Neural cell (in vitro differentiated cells): ENCODE data around the gene TFR2. TPM values are rescaled to one million over a fixed set of nuclear protein-coding genes. Genes with fewer than 3 reads are reported as not detected.

Source experiments
- H2AFZ ChIP-seq: fragments of 200-600, 300-800 bp; sonication (generic), shearing (Covaris generic); 2 replicates; pipeline ENCODE4 v1.6.0; 2014; ENCODE audit warnings: low read depth, mild to moderate bottlenecking, antibody characterized with exemption, low read length, moderate library complexity
- H3F3A ChIP-seq: fragments of 200-600 bp; shearing (Covaris generic); 2 replicates; pipeline ENCODE4 v1.6.1; 2016; ENCODE audit warnings: mild to moderate bottlenecking, moderate library complexity, mixed read lengths, antibody characterized with exemption, low read length; ENCODE audit not compliant: insufficient read depth, poor library complexity, severe bottlenecking
- H3K27ac ChIP-seq: fragments of 200-600, 300-800 bp; sonication (generic), shearing (Covaris generic); 2 replicates; pipeline ENCODE4 v1.5.1; 2014; ENCODE audit warnings: mild to moderate bottlenecking, low read length, moderate library complexity
- H3K27me3 ChIP-seq: fragments of 300-800, 200-600 bp; sonication (generic), shearing (Covaris generic); 2 replicates; pipeline ENCODE4 v1.6.0; 2014; ENCODE audit warnings: mild to moderate bottlenecking, low read depth, low read length, moderate library complexity; ENCODE audit not compliant: insufficient read depth
- H3K36me3 ChIP-seq: fragments of 300-800, 200-600 bp; sonication (generic), shearing (Covaris generic); 2 replicates; pipeline ENCODE4 v1.5.1; 2014; ENCODE audit warnings: mild to moderate bottlenecking, antibody characterized with exemption, low read length, moderate library complexity; ENCODE audit not compliant: insufficient read depth
- H3K4me2 ChIP-seq: fragments of 300-800, 200-600 bp; sonication (generic), shearing (Covaris generic); 2 replicates; pipeline ENCODE4 v1.6.0; 2014; ENCODE audit warnings: mild to moderate bottlenecking, low read length
- H3K4me3 ChIP-seq: fragments of 300-800, 200-600 bp; sonication (generic), shearing (Covaris generic); 2 replicates; pipeline ENCODE4 v1.5.1; 2014; ENCODE audit warnings: mild to moderate bottlenecking, low read length, moderate library complexity
- H3K79me2 ChIP-seq: fragments of 200-600 bp; shearing (Covaris generic); replicated peaks from 2 replicates; pipeline ENCODE4 v1.6.0; 2014; ENCODE audit warnings: mild to moderate bottlenecking, low read length, moderate library complexity; ENCODE audit not compliant: insufficient read depth
- H3K9ac ChIP-seq: fragments of 300-800, 200-600 bp; sonication (generic), shearing (Covaris generic); 2 replicates; pipeline ENCODE4 v1.6.1; 2016; ENCODE audit warnings: mild to moderate bottlenecking, low read length, mixed read lengths
- H3K9me2 ChIP-seq: fragments of 200-600 bp; shearing (Covaris generic); 2 replicates; pipeline ENCODE4 v1.6.1; 2016; ENCODE audit warnings: mild to moderate bottlenecking, low read length, mixed read lengths; ENCODE audit not compliant: insufficient read depth
- H3K9me3 ChIP-seq: fragments of 200-600, 300-800 bp; sonication (generic), shearing (Covaris generic); 2 replicates; pipeline ENCODE4 v1.6.1; 2016; ENCODE audit warnings: mild to moderate bottlenecking, mixed run types, low read length, moderate library complexity, mixed read lengths
- H4K20me1 ChIP-seq: fragments of 200-600 bp; shearing (Covaris generic); 2 replicates; pipeline ENCODE4 v1.6.1; 2016; ENCODE audit warnings: mild to moderate bottlenecking, mixed run types; ENCODE audit not compliant: insufficient read depth
- EP300 ChIP-seq: fragments of 450-650 bp; conservative IDR thresholded peaks from 2 replicates; pipeline ENCODE4 v1.6.1; 2014; ENCODE audit warnings: antibody characterized with exemption, mild to moderate bottlenecking, moderate library complexity; ENCODE audit not compliant: poor library complexity, severe bottlenecking
- EZH2 ChIP-seq: fragments of 200-600, 300-800 bp; shearing (Covaris generic), sonication (generic); IDR thresholded peaks from 2 replicates; pipeline ENCODE4 v1.6.1; 2014; ENCODE audit warnings: antibody characterized with exemption, low read length, borderline replicate concordance, mild to moderate bottlenecking; ENCODE audit not compliant: insufficient read depth, poor library complexity, severe bottlenecking
- MXI1 ChIP-seq: fragments of 450-650 bp; conservative IDR thresholded peaks from 2 replicates; pipeline ENCODE4 v1.6.1; 2014; ENCODE audit warnings: antibody characterized with exemption, mild to moderate bottlenecking; ENCODE audit not compliant: poor library complexity, severe bottlenecking
- POLR2AphosphoS5 ChIP-seq: IDR thresholded peaks from 2 replicates; pipeline ENCODE4 v1.6.1; 2012
- RAD21 ChIP-seq: fragments of 450-650 bp; conservative IDR thresholded peaks from 2 replicates; pipeline ENCODE4 v1.6.1; 2014; ENCODE audit warnings: antibody characterized with exemption, mild to moderate bottlenecking, moderate library complexity
- SMC3 ChIP-seq: fragments of 450-650 bp; conservative IDR thresholded peaks from 2 replicates; pipeline ENCODE4 v1.6.1; 2014; ENCODE audit warnings: antibody characterized with exemption, mild to moderate bottlenecking, moderate library complexity; ENCODE audit not compliant: poor library complexity
- TAF1 ChIP-seq: IDR thresholded peaks from 2 replicates; pipeline ENCODE4 v1.6.1; 2012; ENCODE audit warnings: low read depth
- polyA plus RNA-seq: library from polyadenylated mRNA; depleted of rRNA; stranded (reverse); fragments of >200 nt; gene quantifications from 2 replicates; pipeline ENCODE4 v1.2.3, GENCODE V29; 2014
- TF ChIP-seq, protein P1 (sequence below): IDR thresholded peaks from 2 replicates; pipeline ENCODE4 v1.6.1; 2012; ENCODE audit warnings: borderline replicate concordance
- TF ChIP-seq, protein P2 (sequence below): fragments of 450-650 bp; IDR thresholded peaks from 2 replicates; pipeline ENCODE4 v1.5.1; 2014; ENCODE audit warnings: antibody characterized with exemption, mild to moderate bottlenecking, moderate library complexity; ENCODE audit not compliant: poor library complexity, severe bottlenecking

The TFR2 gene
- polyA plus RNA-seq, 1 donor from 2014 or later = 21.0 TPM

DNA sequence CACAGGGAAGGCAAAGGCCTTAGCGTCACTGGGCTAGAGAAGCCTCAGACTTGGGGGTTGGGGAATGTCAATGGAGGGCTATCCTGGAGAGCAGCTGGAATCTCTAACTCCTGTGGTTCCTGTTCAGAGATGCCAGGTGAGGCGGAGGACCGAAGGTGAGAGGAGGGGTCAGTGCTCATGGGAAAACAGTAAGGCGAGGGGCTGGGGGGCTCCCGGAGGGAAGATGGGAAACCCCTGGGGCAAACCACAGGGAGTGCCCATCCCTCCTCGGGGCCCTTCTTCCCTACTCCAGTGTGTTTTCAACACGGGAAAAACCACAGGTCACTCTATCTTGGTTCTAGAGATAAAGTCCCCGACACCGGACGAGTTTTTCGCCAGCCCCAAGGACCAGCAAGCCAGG lies 58.7 kb downstream of the TFR2 start:
- Histone ChIP-seq H3K9me3 (no peaks in the 10 kb centered on the region), H3K9me2 (no peaks in the 10 kb centered on the region), H3K4me3 (no peak overlapping the region), H3K9ac (no peak overlapping the region), H3F3A (no peaks in the 10 kb centered on the region), H3K4me2 (no peak overlapping the region), H4K20me1 (no peaks in the 10 kb centered on the region), H3K36me3 (no peaks in the 10 kb centered on the region), H2AFZ (no peak overlapping the region), H3K27ac (no peak overlapping the region), H3K79me2 (peaks cover 17% of the 10 kb centered on the region), H3K27me3 (no peaks in the 10 kb centered on the region)
- TF ChIP-seq RAD21 (no peak), MXI1 (no peak), SMC3 (no peak), EP300 (no peak), POLR2AphosphoS5 (no peak), TAF1 (no peak), EZH2 (no peak)
- TF ChIP-seq, protein P1, sequence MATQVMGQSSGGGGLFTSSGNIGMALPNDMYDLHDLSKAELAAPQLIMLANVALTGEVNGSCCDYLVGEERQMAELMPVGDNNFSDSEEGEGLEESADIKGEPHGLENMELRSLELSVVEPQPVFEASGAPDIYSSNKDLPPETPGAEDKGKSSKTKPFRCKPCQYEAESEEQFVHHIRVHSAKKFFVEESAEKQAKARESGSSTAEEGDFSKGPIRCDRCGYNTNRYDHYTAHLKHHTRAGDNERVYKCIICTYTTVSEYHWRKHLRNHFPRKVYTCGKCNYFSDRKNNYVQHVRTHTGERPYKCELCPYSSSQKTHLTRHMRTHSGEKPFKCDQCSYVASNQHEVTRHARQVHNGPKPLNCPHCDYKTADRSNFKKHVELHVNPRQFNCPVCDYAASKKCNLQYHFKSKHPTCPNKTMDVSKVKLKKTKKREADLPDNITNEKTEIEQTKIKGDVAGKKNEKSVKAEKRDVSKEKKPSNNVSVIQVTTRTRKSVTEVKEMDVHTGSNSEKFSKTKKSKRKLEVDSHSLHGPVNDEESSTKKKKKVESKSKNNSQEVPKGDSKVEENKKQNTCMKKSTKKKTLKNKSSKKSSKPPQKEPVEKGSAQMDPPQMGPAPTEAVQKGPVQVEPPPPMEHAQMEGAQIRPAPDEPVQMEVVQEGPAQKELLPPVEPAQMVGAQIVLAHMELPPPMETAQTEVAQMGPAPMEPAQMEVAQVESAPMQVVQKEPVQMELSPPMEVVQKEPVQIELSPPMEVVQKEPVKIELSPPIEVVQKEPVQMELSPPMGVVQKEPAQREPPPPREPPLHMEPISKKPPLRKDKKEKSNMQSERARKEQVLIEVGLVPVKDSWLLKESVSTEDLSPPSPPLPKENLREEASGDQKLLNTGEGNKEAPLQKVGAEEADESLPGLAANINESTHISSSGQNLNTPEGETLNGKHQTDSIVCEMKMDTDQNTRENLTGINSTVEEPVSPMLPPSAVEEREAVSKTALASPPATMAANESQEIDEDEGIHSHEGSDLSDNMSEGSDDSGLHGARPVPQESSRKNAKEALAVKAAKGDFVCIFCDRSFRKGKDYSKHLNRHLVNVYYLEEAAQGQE = no peak
- TF ChIP-seq, protein P2, sequence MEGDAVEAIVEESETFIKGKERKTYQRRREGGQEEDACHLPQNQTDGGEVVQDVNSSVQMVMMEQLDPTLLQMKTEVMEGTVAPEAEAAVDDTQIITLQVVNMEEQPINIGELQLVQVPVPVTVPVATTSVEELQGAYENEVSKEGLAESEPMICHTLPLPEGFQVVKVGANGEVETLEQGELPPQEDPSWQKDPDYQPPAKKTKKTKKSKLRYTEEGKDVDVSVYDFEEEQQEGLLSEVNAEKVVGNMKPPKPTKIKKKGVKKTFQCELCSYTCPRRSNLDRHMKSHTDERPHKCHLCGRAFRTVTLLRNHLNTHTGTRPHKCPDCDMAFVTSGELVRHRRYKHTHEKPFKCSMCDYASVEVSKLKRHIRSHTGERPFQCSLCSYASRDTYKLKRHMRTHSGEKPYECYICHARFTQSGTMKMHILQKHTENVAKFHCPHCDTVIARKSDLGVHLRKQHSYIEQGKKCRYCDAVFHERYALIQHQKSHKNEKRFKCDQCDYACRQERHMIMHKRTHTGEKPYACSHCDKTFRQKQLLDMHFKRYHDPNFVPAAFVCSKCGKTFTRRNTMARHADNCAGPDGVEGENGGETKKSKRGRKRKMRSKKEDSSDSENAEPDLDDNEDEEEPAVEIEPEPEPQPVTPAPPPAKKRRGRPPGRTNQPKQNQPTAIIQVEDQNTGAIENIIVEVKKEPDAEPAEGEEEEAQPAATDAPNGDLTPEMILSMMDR = no peak

- Histone ChIP-seq H3F3A (no peaks in the 10 kb centered on the region), H3K27ac (no peak overlapping the region), H3K9ac (no peak overlapping the region), H3K4me3 (no peak overlapping the region), H4K20me1 (no peaks in the 10 kb centered on the region), H3K4me2 (no peak overlapping the region), H2AFZ (no peak overlapping the region), H3K9me3 (no peaks in the 10 kb centered on the region), H3K36me3 (no peaks in the 10 kb centered on the region), H3K79me2 (peaks cover 17% of the 10 kb centered on the region), H3K27me3 (no peaks in the 10 kb centered on the region), H3K9me2 (no peaks in the 10 kb centered on the region)
- TF ChIP-seq, protein P2 = no peak
- TF ChIP-seq, protein P1 = no peak
- TF ChIP-seq EP300 = no peak
- TF ChIP-seq SMC3 = no peak
- no peak for TF ChIP-seq POLR2AphosphoS5
- no peak for TF ChIP-seq MXI1
- no peak for TF ChIP-seq EZH2
- TF ChIP-seq TAF1 = no peak
- TF ChIP-seq RAD21 = no peak
These were observed 59.2 kb downstream of the TFR2 start for GRCh38 chr7:100582041-100582579.
